Right ventricle myocardium inferior (tissue), 1 donor: ENCODE results near the gene SCAPER. TPM values are rescaled to one million over a fixed set of nuclear protein-coding genes. Genes with fewer than 3 reads are reported as not detected.
"Not testable (repeated sequence)": the region's sequence is repeated elsewhere in the genome, so short reads cannot be mapped to it uniquely, and the experiment has no call there.

ENCODE experiments used
- ATAC-seq: fragments of 200-7000 bp; cut with Tn5 transposase; one replicate; pipeline ENCODE4 v1.9.1; 2020; ENCODE audit warnings: mild to moderate bottlenecking, moderate library complexity
- DNase-seq: peaks from one replicate; pipeline ENCODE4 v3.0.0; 2021; ENCODE audit errors: missing footprints
- intact Hi-C: fragments of 100-400 bp; cut with DNase I; formaldehyde crosslinking; loops from one replicate; pipeline ENCODE4 v1.11.0; 2022
- total RNA-seq: library from RNA; stranded (reverse); fragmentation: NEBNext Ultra II Directional; extraction: Animal tissue kit (Norgen Biotek cat#: 25700); gene quantifications from one replicate; pipeline ENCODE4 v1.2.1, GENCODE V29; 2021
- donor health status: DM: no; HTN: yes; CAD: no; lungs with severe emphysema.

The SCAPER gene
- total RNA-seq, 1 donor from 2014 or later = 47.6 TPM

DNA sequence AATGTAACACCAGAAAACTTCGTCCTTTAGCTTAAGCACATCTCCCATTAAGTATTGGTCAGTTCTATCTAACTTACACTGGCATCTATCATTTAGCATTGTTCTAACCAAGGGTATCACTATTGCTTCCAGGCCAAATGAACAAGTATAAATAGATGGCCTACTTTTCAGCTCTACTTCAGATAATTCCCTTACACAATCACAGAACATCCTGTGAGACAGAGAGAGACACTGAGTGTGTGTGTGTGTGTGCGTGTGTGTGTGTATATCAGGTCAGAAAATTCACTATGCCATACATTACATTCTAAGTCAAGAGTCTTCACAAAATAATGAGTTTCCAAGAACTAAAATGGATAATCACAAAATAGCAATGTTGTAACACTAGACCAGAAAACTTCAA, 39.1 kb downstream of the SCAPER start:
- intact Hi-C loops = loop anchor here (10.0 kb wide), 3 partner anchors 221 to 671 kb away; no protein-coding TSS in a partner anchor
- ATAC-seq = peak; percentile 89
- DNase-seq = no peak

DNA sequence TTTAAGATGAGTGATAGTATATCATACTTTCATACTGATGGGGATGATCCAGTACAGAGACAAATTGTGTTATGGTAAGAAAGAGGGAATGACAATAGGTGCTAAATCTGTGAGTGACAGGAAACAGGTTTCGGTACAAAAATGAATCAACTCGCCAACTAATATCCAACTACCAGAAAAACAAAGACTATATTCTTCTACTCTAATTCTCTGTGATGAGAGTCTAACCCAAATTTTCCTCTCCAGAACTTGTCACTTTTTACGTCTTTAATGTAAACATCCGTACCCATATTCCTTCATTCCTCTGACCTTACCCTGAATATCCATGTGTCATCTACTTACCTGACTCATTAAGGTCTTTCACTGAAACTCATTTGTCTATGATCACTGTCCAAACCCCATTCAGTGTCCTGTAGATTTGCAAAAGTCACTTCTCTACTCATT, 39.6 kb downstream of the SCAPER start:
- DNase-seq (no peak), ATAC-seq (peak; percentile 26)
- intact Hi-C loops = loop anchor here (10.0 kb wide), 3 partner anchors 221 to 671 kb away; no protein-coding TSS in a partner anchor

DNA sequence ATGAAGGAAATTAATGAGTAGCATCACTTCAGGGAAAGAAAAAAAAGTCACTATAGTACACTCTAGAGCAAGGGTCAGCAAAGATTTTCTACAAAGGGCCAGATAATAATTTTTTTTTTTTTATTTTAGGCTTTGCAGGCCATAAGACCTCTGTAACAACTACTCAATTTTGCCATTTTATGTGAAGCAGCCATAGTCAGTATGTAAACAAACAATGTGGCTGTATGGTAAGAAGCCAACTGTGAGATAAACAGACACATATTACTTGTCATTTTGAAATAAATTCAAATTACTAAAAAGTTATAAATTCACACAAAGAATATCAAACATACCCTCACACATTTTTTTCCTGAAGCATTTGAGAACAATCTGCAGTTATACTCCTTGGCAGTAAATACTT, 40.6 kb downstream of the SCAPER start:
- no peak for ATAC-seq
- intact Hi-C loops = loop anchor here (10.0 kb wide), 3 partner anchors 220 to 670 kb away; no protein-coding TSS in a partner anchor
- DNase-seq = no peak

DNA sequence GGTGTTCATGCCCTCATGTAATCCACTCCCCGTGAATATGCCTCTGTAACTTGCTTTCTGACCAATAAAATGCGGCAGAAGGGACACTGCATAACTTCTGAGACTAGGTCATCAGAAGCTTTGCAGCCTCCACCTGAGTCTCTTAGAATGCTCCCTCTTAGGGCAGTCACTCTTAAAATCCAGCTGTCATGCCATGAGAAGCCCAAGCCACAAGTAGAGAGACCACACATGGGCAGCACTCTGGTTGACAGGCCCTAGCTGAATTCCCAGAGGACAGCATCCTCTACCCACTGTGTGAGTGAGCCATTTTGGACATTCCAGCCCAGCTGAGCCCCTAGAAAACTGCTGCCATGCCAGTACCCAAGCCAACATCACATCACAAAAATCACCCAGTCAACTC, 41.4 kb downstream of the SCAPER start:
- intact Hi-C loops = loop anchor here (10.0 kb wide), 3 partner anchors 219 to 669 kb away; no protein-coding TSS in a partner anchor
- DNase-seq (no peak), ATAC-seq (no peak)

DNA sequence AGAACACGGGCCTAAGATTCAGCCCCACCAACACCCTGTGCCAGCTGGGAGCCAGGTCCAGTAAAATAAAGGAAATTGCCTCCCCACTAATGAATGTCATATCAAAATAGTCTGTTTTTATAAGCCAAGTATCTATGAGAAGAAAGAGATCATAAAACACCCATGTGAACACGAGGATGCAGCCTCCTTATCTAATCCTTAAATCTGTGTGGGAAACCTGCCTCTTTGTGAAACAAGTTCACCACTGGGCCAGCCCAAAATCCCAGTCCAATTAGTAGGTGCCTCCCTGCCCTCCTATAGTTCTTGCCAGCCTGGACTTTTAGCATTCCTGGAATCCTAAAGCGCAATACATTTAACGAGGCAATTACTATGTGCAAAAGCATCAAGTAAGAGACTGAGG, 42.0 kb downstream of the SCAPER start:
- ATAC-seq (no peak), DNase-seq (no peak)
- intact Hi-C loops = loop anchor here (10.0 kb wide), 3 partner anchors 218 to 668 kb away; no protein-coding TSS in a partner anchor

DNA sequence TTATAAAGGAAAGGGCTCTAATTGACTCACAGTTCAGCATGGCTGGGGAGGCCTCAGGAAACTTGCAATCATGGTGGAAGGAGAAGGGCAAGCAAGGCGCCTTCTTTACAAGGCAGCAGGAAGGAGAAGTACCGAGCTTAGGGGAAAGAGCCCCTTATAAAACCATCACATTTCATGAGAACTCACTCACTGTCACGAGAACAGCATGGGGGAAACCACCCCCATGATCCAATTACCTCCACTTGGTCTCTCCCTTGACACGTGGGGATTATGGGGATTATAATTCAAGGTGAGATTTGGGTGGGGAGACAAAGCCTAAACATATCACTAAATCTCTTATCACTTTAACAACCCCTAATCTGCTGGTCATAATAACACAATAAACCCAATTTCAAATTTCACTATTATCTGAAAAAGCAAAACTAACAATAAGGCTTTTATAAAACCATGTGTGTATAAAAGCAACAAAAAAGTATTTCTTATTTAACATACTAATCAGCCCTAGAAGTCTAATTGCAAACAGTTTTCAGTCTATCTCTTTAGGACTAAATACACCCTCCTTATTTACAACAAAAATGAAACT, 43.2 kb downstream of the SCAPER start:
- intact Hi-C loops = loop anchor here (10.0 kb wide), 3 partner anchors 217 to 667 kb away; no protein-coding TSS in a partner anchor
- DNase-seq (no peak), ATAC-seq (no peak)

DNA sequence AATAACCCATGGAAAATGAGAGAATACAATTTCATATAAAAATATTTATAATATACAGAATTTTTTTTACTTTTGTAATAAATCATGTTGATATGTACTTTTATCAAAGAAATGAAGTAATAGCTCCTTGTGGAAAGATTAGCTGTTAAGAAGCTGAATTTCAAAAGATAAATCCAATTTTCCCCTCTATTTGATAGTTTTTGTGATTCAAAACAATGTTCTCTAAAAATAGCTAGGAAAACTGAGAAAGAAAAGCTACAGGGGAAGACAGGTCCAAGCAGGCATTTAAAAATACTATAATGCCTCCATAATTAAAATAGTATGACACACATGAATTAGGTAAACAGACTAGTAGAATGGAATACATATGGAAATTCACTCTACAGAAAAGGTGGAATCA, 44.9 kb downstream of the SCAPER start:
- DNase-seq (no peak), ATAC-seq (no peak)
- intact Hi-C loops = loop anchor here (10.0 kb wide), 3 partner anchors 215 to 665 kb away; no protein-coding TSS in a partner anchor

DNA sequence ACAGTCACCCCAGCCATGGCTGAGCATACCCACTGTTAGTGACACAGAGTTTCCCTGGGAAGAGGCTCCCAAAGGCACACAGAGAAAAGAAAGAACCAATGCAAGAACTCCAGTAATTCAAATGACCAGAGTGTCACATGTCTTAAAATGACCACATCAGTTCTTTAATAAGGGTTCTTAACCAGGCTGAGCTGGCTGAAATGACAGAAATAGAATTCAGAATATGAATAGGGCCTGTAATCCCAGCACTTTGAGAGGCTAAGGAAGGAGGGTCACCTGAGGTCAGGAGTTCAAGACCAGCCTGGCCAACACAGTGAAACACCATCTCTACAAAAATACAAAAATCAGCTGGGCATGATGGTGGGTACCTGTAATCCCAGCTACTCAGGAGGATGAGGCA, 54.8 kb downstream of the SCAPER start:
- DNase-seq, ATAC-seq, intact Hi-C loops: not testable (repeated sequence)

DNA sequence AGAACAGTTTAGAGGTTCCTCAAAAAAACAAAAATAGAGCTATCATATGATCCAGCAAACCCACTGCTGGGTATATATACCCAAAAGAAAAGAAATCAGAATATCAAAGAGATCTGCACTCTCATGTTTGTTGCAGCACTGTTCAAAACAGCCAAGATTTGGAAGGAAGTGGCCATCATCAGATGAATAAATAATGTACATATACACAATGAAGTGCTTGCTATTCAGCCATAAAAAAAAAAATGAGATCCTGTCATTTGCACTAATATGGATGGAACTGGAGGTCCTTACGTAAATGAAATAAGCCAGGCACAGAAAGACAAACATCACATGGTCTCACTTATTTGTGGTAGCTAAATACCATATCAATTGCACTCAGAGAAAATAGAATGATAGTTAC, 58.4 kb downstream of the SCAPER start:
- no peak for DNase-seq
- no peak for ATAC-seq

DNA sequence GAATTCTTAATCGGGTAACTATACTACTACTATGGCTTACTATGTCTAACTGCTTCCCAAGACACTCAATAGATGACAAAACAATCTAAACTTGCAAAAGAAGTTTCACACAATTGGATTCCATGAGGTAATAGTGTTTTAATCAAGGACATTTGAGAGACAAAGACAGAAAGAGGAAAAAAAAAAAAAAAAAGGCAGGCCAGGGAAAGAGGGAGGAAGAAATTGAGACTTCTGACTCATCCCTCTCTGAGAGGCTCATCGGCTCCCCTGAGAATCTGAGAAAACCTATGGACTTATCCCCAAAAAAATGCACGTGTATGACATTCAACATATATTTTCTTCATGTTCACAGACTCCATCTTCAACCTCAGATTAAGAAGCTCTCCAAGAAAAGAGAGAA, 61.0 kb downstream of the SCAPER start:
- intact Hi-C loops = no loop called here
- DNase-seq (no peak), ATAC-seq (no peak)

More for the DNA sequence above, 58.4 kb downstream of the SCAPER start:
- intact Hi-C loops = no loop called here

DNA sequence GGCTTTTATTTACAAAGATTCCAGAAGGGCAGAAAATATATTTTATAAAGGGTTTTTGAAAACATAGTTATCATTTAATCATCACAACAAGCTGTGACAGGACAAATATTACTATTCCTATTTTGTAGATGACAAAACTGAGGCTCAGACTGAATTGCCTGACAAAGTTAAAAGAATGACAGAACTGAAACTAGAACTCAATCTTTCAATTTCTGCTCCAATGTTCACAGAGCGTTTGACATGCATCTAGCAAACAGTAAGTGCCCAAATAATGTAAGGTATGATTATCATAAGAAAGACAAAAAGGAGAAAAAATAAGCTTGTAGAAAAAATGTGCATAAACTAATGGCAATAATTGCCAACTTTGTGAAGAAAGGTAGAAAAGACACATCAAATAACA, 61.9 kb downstream of the SCAPER start:
- intact Hi-C loops = no loop called here
- ATAC-seq (no peak), DNase-seq (no peak)

DNA sequence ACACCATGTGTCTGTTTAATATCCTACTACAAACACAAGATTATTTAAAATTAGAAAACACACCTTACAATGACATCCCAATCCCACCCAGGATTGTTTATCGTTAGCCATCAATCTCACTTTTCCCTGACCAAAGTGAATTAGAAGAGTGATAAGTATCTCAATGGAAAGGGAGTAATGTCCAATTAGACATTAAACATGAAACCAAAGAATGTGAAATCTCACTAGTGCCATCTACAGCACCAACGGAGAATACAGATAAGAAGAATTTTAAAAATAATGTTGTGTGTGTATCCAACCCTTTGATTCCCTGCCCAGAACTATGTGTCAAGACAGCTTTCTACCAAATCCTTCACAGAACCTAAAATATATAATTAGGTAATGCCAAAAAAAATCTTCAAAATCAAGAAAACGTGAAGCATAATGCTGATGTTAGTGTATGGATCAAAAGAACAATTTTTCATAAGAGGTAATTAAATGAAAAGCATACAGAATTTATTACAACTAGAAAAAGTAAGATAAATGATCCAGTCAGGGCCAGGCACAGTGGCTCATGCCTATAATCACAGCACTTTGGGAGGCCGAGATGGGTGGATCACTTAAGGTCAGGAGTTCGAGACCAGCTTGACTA, 64.2 kb downstream of the SCAPER start:
- ATAC-seq = no peak
- intact Hi-C loops = no loop called here
- no peak for DNase-seq

DNA sequence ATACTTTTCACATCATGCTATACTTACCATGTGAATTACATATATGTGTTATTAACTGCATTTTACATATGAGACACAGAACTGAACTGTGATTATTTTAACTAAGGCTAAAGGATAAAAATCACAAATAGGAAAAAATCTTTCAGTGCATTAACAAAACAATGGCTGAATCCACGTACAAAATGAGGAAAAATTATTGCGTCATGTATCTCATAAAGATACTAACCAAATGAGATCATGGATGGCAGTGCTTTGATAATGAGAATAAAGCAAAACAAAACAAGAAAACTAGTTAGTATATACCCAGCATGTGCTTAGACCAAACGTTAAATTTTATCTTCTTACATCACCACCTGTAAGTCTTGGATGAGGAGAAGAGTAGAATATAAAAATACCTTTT, 66.0 kb downstream of the SCAPER start:
- intact Hi-C loops = no loop called here
- no peak for ATAC-seq
- no peak for DNase-seq

DNA sequence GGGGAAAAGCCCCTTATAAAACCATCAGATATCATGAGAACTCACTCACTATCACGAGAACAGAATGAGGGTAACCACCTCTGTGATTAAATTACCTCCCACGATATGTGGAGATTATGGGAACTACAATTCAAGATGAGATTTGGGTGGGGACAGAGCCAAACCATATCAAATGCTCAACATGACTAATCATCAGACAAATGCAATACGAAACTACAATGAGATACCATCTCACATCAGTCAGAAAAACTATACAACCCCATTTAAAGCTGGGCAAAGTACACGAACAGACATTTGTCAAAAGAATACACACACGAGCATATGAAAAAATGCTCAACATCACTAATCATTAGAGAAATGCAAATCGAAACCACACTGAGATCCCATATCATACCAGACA, 67.7 kb downstream of the SCAPER start:
- DNase-seq = no peak
- intact Hi-C loops = no loop called here
- ATAC-seq = no peak

DNA sequence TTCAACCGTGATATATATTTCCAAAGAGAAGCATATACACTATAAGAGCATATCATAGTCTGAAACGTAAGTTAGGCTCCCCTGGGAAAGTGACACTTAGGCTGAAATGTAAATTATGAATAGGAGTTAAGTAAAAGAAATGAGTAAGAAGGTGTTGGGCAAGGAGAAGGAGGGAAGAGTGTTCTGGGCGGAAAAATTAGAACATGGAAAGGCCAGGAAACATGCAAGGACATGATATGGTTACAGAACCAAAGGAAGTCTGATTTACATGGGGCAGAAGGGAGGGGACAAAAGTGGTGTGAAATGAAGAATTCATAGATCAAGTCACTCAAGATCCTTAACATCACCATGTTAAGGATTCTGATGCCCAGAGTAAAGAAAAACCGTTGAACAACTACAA, 75.2 kb downstream of the SCAPER start:
- DNase-seq = no peak
- intact Hi-C loops = no loop called here
- ATAC-seq = no peak

DNA sequence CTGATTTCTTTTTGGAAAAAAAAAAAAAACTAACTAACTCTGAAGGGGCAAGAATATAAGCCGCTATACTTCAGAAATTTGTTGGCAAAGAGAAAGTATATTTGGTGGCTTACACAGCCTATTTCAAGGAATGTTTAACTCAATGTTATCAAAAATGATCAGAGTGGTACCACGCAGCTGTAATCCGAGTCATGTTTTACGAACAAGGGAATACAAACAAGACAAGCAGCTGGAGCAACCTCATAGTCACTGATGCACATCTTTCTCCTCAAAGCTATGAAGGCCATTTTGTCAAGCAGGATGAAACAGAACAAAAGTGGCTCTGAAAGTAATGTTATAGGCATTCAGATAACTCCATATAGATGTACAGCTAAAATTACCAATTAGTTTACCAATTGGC, 81.2 kb downstream of the SCAPER start:
- no peak for ATAC-seq
- DNase-seq = no peak
- intact Hi-C loops = no loop called here

DNA sequence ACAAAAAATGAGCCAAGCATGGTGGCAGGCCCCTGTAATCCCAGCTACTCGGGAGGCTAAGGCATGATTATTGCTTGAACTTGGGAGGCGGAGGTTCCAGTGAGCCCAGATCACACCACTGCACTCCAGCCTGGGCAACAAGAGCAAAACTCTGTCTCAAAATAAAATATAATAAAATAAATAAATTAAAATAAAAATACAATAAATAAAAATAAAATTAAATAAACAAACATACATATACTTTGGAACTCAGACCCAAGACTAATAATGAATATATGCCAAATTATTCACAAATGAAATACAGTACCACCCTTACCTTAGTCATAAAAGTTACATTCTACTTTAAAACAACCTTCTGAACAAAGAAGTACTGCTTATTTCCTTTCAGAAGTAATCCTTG, 81.8 kb downstream of the SCAPER start:
- ATAC-seq (no peak), DNase-seq (no peak)
- intact Hi-C loops = no loop called here

DNA sequence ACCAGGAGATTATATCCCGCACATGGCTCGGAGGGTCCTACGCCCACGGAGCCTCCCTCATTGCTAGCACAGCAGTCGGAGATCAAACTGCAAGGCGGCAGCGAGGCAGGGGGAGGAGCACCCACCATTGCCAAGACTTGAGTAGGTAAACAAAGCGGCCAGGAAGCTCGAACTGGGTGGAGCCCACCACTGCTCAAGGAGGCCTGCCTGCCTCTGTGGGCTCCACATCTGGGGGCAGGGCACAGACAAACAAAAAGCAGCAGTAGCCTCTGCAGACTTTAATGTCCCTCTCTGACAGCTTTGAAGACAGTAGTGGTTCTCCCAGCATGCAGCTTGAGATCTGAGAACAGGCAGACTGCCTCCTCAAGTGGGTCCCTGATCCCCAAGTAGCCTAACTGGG, 86.2 kb downstream of the SCAPER start:
- ATAC-seq, intact Hi-C loops, DNase-seq: not testable (repeated sequence)

DNA sequence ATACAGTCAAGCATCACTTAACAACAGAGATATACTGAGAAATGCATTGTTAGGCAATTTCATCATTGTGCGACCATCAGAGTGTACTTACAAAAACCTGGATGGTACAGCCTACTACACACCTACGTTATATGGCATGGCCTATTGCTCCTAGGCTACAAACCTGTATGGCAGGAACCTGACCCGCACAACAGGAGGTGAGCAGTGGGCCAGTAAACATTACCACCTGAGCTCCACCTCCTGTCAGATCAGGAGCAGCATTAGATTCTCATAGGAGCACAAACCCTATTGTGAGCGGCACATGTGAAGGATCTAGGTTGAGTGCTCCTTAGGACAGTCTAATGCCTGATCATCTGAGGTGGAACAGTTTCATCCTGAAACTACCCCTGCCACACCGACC, 89.7 kb downstream of the SCAPER start:
- DNase-seq = no peak
- intact Hi-C loops = no loop called here
- no peak for ATAC-seq

DNA sequence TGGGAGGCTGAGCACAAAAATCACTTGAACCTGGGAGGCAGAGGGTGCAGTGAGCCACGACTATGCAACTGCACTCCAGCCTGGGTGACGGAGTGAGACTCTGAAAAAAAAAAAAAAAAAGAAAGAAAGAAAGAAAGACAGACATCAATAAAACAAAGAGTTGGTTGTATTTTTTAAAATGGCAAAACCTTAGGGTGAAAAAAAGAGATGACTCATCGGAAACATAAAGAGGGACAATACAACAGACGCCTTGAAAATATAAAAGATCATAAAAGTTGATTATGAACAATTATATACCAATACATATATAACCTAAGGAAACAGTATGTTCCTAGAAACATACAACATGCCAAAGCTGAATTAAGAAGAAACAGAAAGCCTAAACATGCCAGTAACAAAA, 92.8 kb downstream of the SCAPER start:
- no peak for ATAC-seq
- DNase-seq = no peak
- intact Hi-C loops = no loop called here
